Erythroblast (primary cell): ENCODE data around the gene DPPA2.

Experiments used
- GATA1 ChIP-seq: IDR thresholded peaks from 2 replicates; pipeline ENCODE4 v1.6.1; 2011; ENCODE audit warnings: low read depth, mild to moderate bottlenecking, control low read depth, low read length, moderate library complexity
- POLR2A ChIP-seq: IDR thresholded peaks from 2 replicates; pipeline ENCODE4 v1.6.1; 2011; ENCODE audit warnings: mild to moderate bottlenecking, low read length

DNA sequence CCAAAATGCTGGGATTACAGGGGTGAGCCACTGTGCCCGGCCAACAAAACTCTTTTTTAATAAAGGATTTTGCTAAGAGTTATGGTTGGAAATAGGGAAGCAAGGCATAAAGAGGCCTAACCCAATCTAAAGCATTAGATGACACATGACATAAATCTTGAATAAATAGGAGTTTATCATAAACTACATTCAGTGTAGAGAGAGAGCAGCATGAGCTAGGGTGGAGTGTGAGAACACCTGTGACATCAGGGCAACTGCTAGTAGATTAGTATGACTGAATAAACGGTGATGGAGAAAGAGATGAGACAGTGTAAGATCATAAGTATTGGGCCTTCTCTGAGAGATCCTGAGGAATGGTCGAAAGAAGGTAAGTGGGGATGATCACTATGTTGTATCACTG lies 63.7 kb downstream of the DPPA2 start:
- no peak for TF ChIP-seq POLR2A
- TF ChIP-seq GATA1 = no peak
